ENCODE measurements around the gene AQP6. TPM values are rescaled to one million over a fixed set of nuclear protein-coding genes. Genes with fewer than 3 reads are reported as not detected.

AQP6 gene
- total and polyA plus RNA-seq, 2 donors (not counting 3 experiments of a cell fraction or from before 2014, with no cell fraction given) = 0.04 TPM; not detected in 1

DNA sequence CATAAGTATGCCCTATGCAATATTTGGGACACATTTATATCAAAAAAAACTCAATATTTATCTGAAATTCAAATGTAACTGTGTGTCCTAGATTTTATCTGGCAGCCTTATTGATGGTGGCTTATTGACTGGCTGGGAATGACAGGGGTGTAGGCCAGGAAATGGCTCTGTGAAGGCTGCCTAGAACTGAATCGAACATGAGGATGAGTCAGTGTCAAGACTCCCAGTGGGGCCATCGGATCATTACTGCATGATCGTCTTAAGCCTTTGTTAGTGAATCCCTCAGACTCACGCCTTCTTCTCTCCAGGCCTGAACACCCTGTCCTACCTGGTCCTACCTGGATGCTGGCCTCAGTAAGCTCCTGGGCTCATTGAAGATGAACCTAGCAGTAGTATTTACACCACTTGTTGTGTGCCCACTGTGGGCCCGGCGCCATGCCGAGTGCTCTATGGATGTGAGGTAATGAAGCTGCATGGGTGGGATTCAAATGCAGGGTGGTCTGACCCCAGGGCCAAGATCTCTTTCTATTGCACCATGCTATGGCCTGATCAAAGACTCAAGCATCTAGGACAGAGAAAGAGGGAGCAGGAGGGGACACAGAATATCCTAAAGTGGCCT lies 48.0 kb upstream of the AQP6 start:
- intact Hi-C loops (cut with micrococcal nuclease) (no loop called here), dilution Hi-C loops (cut with MboI; ENCODE audit: extremely low pct_ligation_motif_present, low sequenced_read_pairs) (no loop called here)
- DNase-seq (ENCODE audit: low read depth, low spot score) = no peak
- no peak for FAIRE-seq
- ChIA-PET CTCF (no interaction called here), POLR2A (interaction anchor here (0.6 kb wide), 1 partner anchor 79 kb away, joined by 3 read pairs; no protein-coding TSS in a partner anchor)
- Histone ChIP-seq H3K4me1 (ENCODE audit: control insufficient read depth, extremely low read depth, insufficient read depth, low read length) (peaks cover 14% of the 10 kb centered on the region), H3K27ac (ENCODE audit: insufficient read depth, low read depth, low read length) (no peak overlapping the region), H3K27me3 (ENCODE audit: control insufficient read depth in 2 of 2, insufficient read depth in 2 of 2, low read length in 2 of 2) (no peaks in the 10 kb centered on the region), H4K20me1 (replicated peaks; ENCODE audit: control insufficient read depth, extremely low read depth, insufficient read depth, low read length) (no peaks in the 10 kb centered on the region), H3K79me2 (ENCODE audit: control insufficient read depth, insufficient read depth, low read length) (no peaks in the 10 kb centered on the region), H2AFZ (ENCODE audit: low read depth, low read length) (no peak overlapping the region), H3K9me3 (replicated peaks; ENCODE audit: control insufficient read depth, insufficient read depth, low read length) (no peaks in the 10 kb centered on the region), H3K9me1 (replicated peaks; ENCODE audit: control insufficient read depth, extremely low read depth, insufficient read depth, low read length) (no peaks in the 10 kb centered on the region), H3K9ac (replicated peaks; ENCODE audit: extremely low read depth, insufficient read depth, low read length) (no peak overlapping the region), H3K4me3 (replicated peaks in 1 of 3; ENCODE audit: insufficient read depth in 1 of 3, low read depth in 1 of 3, low read length in 3 of 3) (no peak overlapping the region), H3K4me2 (ENCODE audit: insufficient read depth, low read length) (no peak overlapping the region), H3K36me3 (ENCODE audit: control insufficient read depth in 2 of 2, extremely low read depth in 1 of 2, insufficient read depth in 2 of 2, low read length in 2 of 2) (no peaks in the 10 kb centered on the region)
- no TSS peak for BruUV-seq (replicated peaks)
- TF ChIP-seq FOS (IDR thresholded peaks at IDR 0.05; ENCODE audit: borderline replicate concordance, insufficient read depth, low read length) (no peak), EZH2 (IDR thresholded peaks at IDR 0.05; ENCODE audit: borderline replicate concordance, low read depth, low read length, severe bottlenecking) (no peak), POLR2A (IDR thresholded peaks at IDR 0.05; ENCODE audit: low read depth, low read length) (no peak), JUN (IDR thresholded peaks at IDR 0.05; ENCODE audit: borderline replicate concordance, insufficient read depth, insufficient read length, low read depth) (no peak), GATA2 (IDR thresholded peaks at IDR 0.05; ENCODE audit: insufficient read depth, insufficient read length, low read depth, low read length) (no peak), MYC (IDR thresholded peaks at IDR 0.05; ENCODE audit: low read depth, low read length) (no peak), POLR2AphosphoS5 (IDR thresholded peaks at IDR 0.05; ENCODE audit: insufficient read depth, low read depth, low read length) (no peak)
- TF ChIP-seq, protein P1, sequence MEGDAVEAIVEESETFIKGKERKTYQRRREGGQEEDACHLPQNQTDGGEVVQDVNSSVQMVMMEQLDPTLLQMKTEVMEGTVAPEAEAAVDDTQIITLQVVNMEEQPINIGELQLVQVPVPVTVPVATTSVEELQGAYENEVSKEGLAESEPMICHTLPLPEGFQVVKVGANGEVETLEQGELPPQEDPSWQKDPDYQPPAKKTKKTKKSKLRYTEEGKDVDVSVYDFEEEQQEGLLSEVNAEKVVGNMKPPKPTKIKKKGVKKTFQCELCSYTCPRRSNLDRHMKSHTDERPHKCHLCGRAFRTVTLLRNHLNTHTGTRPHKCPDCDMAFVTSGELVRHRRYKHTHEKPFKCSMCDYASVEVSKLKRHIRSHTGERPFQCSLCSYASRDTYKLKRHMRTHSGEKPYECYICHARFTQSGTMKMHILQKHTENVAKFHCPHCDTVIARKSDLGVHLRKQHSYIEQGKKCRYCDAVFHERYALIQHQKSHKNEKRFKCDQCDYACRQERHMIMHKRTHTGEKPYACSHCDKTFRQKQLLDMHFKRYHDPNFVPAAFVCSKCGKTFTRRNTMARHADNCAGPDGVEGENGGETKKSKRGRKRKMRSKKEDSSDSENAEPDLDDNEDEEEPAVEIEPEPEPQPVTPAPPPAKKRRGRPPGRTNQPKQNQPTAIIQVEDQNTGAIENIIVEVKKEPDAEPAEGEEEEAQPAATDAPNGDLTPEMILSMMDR (IDR thresholded peaks at IDR 0.05; ENCODE audit: extremely low read depth in 1 of 2, insufficient read depth in 1 of 2, low read depth in 1 of 2, low read length in 2 of 2) = no peak
- TF ChIP-seq, protein P2, sequence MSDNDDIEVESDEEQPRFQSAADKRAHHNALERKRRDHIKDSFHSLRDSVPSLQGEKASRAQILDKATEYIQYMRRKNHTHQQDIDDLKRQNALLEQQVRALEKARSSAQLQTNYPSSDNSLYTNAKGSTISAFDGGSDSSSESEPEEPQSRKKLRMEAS (IDR thresholded peaks at IDR 0.05; ENCODE audit: insufficient read depth, insufficient read length) = no peak

All from endothelial cell of umbilical vein (primary cell).